GM12878 (cell line): Measurements from ENCODE around the gene HPSE2.

Source experiments
- BRCA1 ChIP-seq: IDR thresholded peaks from 2 replicates; pipeline ENCODE4 v1.6.1; 2011; ENCODE audit warnings: low read depth, low read length, improper control_type of control experiment
- CBFB ChIP-seq: IDR thresholded peaks from 2 replicates; pipeline ENCODE4 v1.6.1; 2016; ENCODE audit warnings: antibody characterized with exemption, low read depth
- CTCF ChIP-seq, 3 experiments: IDR thresholded peaks in 2 of 3; conservative IDR thresholded peaks in 1 of 3; 2 replicates each; pipeline ENCODE4 v1.5.1; 2011; ENCODE audit warnings: low read depth in 3 of 3, low read length in 3 of 3, mild to moderate bottlenecking in 3 of 3, control low read depth in 2 of 3, moderate library complexity in 2 of 3, inconsistent platforms in 1 of 3, mixed read lengths in 1 of 3; ENCODE audit not compliant: control insufficient read depth in 2 of 3, insufficient read depth in 1 of 3; ENCODE audit errors: extremely low read depth in 1 of 3
- E2F8 ChIP-seq: fragments of 450-650 bp; IDR thresholded peaks from 2 replicates; pipeline ENCODE4 v1.6.1; 2018; ENCODE audit warnings: mild to moderate bottlenecking, low read depth, moderate library complexity; ENCODE audit not compliant: partially characterized antibody
- KAT2A ChIP-seq: conservative IDR thresholded peaks from 2 replicates; pipeline ENCODE4 v1.6.1; 2011; ENCODE audit warnings: low read depth, low read length; ENCODE audit not compliant: control insufficient read depth
- MYC ChIP-seq: IDR thresholded peaks from 2 replicates; pipeline ENCODE4 v1.6.1; 2011; ENCODE audit warnings: mild to moderate bottlenecking, low read length, moderate library complexity, inconsistent platforms; ENCODE audit not compliant: insufficient read depth, insufficient replicate concordance, insufficient read length, severe bottlenecking
- NFIC ChIP-seq: IDR thresholded peaks from 2 replicates; pipeline ENCODE4 v1.6.1; 2012; ENCODE audit warnings: low read depth, mild to moderate bottlenecking, inconsistent platforms, low read length, moderate library complexity
- NFXL1 ChIP-seq: fragments of 450-650 bp; IDR thresholded peaks from 2 replicates; pipeline ENCODE4 v1.6.1; 2017; ENCODE audit warnings: antibody characterized with exemption, mild to moderate bottlenecking, borderline replicate concordance
- POLR2A ChIP-seq: IDR thresholded peaks from 2 replicates; pipeline ENCODE4 v1.6.1; 2011; ENCODE audit warnings: low read depth, mild to moderate bottlenecking, low read length
- POU2F2 ChIP-seq: IDR thresholded peaks from 3 replicates; pipeline ENCODE4 v1.6.1; 2011; ENCODE audit warnings: low read depth, mild to moderate bottlenecking, low read length, borderline replicate concordance
- REST ChIP-seq: IDR thresholded peaks from 2 replicates; pipeline ENCODE4 v1.6.1; 2012; ENCODE audit warnings: mild to moderate bottlenecking, low read depth, low read length
- SREBF2 ChIP-seq: IDR thresholded peaks from 2 replicates; pipeline ENCODE4 v1.6.1; 2012; ENCODE audit warnings: mild to moderate bottlenecking, low read length
- ZNF217 ChIP-seq: fragments of 450-650 bp; IDR thresholded peaks from 2 replicates; pipeline ENCODE4 v1.6.1; 2017; ENCODE audit warnings: antibody characterized with exemption, mild to moderate bottlenecking
- ZNF274 ChIP-seq: IDR thresholded peaks from one replicate; pipeline ENCODE4 v1.8.0; 2011; ENCODE audit not compliant: insufficient read length, insufficient read depth

GRCh38 chr10:99041468-99041867 is 194.2 kb downstream of the HPSE2 start:
- TF ChIP-seq E2F8 (no peak), BRCA1 (no peak), CTCF (IDR thresholded peaks at IDR 0.05 in 2 of 3, conservative IDR thresholded peaks at IDR 0.05 in 1 of 3; ENCODE audit: control insufficient read depth in 2 of 3, extremely low read depth in 1 of 3, insufficient read depth in 1 of 3, low read depth in 3 of 3, low read length in 3 of 3) (no peak), POLR2A (no peak), ZNF217 (no peak), KAT2A (no peak), NFIC (no peak), NFXL1 (no peak), ZNF274 (no peak), MYC (no peak), SREBF2 (no peak), POU2F2 (no peak), CBFB (no peak), REST (no peak)
